ENCODE data around the gene ZNF512B. TPM values are rescaled to one million over a fixed set of nuclear protein-coding genes. Genes with fewer than 3 reads are reported as not detected.
"Not testable (repeated sequence)": the region's sequence is repeated elsewhere in the genome, so short reads cannot be mapped to it uniquely, and the experiment has no call there.

Gene ZNF512B, protein sequence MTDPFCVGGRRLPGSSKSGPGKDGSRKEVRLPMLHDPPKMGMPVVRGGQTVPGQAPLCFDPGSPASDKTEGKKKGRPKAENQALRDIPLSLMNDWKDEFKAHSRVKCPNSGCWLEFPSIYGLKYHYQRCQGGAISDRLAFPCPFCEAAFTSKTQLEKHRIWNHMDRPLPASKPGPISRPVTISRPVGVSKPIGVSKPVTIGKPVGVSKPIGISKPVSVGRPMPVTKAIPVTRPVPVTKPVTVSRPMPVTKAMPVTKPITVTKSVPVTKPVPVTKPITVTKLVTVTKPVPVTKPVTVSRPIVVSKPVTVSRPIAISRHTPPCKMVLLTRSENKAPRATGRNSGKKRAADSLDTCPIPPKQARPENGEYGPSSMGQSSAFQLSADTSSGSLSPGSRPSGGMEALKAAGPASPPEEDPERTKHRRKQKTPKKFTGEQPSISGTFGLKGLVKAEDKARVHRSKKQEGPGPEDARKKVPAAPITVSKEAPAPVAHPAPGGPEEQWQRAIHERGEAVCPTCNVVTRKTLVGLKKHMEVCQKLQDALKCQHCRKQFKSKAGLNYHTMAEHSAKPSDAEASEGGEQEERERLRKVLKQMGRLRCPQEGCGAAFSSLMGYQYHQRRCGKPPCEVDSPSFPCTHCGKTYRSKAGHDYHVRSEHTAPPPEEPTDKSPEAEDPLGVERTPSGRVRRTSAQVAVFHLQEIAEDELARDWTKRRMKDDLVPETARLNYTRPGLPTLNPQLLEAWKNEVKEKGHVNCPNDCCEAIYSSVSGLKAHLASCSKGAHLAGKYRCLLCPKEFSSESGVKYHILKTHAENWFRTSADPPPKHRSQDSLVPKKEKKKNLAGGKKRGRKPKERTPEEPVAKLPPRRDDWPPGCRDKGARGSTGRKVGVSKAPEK
- polyA plus RNA-seq (ENCODE audit: low read depth in 6 of 6) = under 1 TPM in 5 of 6 donors, not detected in 1; 0.16 to 0.69 (median 0.60) TPM

DNA sequence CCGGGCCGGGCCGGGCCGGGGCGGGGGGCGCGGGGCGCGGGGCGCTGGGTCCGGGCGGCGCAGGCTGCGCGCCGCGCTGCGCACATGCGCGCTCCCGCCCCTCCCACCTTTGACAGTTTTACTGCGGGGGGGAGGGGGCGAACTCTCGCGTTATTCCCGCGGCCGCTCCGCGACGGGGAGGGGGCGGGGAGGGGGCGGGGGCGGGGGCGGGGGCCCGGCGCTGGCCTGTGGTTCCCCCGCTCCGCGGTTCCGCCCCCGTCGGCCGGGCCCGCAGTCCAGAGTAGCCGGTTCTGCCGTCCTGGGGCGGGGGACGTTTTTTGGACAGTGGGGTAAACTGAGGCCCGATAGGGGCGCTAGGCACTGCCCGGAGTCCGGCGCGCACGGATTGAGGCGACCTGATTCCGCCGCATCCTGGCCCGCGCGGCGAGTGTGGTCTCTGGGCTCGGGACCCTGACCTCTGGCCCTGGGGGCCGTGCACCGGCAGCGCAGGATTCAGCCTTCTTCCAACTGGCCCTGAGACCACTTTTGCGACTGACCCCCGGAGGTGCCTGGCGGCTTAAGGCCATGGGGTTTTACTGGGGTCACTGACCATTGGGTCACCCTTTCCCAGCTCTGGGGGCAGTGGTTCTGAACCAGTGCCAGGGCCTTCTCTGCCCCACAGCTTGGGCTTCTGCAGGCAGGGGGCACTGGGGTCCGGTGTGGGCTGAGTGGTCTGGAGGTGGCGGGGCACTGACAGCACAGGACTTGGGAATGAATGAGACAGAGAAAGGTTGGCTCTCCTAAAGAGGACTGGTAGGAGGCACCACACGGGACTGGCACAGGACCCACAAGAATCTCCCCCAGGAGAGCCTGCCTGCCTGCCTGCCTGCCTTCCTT is at the start of gene ZNF512B:
Gene ZNF512B, minus strand, starts transcription at position 93 of the 876 bp plus-strand sequence. CDS start 1,980 bp downstream, outside the sequence.
- DNase-seq (peak; percentile 32), ATAC-seq (ENCODE audit: low read depth in 2 of 2) (peak; percentile 46)
- H3K4me3 Mint-ChIP-seq = peak within 1 kb of the TSS; percentile 76 to 91 (median 86)
- H3K4me1 Mint-ChIP-seq = peaks cover 21 to 31% (median 24%) of the 10 kb centered on the region in 3 donors
- no peaks in the 10 kb centered on the region for H3K27me3 Mint-ChIP-seq
- peak within 1 kb of the TSS in 4 of 6 donors; percentile 36 to 74 (median 60) for H3K27ac Mint-ChIP-seq
- peaks cover 0 to 5% (median 0%) of the 10 kb centered on the region in 7 donors for H3K9me3 Mint-ChIP-seq
- H3K36me3 Mint-ChIP-seq = peaks cover 0 to 7% of the 10 kb centered on the region in 2 donors

DNA sequence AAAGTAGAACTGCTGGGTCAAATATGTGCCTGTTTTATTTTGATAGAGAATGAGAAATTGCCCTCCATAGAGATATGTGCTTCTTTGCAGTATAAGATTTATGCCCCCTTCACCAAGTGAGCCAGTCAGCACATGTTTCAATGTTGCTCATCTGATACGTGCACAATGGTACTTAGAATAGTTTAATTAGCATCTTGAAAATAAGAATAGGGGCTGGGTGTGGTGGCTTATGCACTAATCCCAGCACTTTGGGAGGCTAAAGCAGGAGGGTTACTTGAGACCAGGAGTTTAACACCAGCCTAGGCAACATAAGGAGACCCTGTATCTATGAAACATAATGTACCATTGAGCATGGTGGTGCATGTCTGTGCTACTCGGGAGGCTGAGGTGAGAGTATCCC is 45.9 kb upstream of the ZNF512B start:
- Mint-ChIP-seq H3K27ac (no peak overlapping the region), H3K4me3 (no peak overlapping the region)

DNA sequence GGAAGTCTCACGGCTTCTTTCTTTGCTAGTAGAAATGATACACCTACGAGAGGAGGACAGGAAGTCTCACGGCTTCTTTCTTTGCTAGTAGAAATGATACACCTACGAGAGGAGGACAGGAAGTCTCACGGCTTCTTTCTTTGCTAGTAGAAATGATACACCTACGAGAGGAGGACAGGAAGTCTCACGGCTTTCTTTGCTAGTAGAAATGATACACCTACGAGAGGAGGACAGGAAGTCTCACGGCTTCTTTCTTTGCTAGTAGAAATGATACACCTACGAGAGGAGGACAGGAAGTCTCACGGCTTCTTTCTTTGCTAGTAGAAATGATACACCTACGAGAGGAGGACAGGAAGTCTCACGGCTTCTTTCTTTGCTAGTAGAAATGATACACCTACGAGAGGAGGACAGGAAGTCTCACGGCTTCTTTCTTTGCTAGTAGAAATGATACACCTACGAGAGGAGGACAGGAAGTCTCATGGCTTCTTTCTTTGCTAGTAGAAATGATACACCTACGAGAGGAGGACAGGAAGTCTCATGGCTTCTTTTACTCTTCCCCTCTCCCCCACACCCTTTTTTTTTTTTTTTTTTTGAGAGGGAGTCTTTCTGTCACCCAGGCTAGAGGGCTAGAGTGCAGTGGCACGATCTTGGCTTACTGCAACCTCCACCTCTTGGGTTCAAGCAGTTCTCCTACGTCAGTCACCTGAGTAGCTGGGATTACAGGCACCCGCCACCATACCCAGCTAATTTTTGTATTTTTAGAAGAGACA is 42.8 kb upstream of the ZNF512B start:
- not testable (repeated sequence) for H3K27ac Mint-ChIP-seq

More for the DNA sequence above, 45.9 kb upstream of the ZNF512B start:
- H3K4me1 Mint-ChIP-seq = peaks cover 0 to 7% (median 3%) of the 10 kb centered on the region in 3 donors
- H3K27me3 Mint-ChIP-seq = no peaks in the 10 kb centered on the region
- ATAC-seq (ENCODE audit: low read depth in 2 of 2) (no peak), DNase-seq (no peak)
- H3K9me3 Mint-ChIP-seq = no peaks in the 10 kb centered on the region
- peaks cover 8 to 26% of the 10 kb centered on the region in 2 donors for H3K36me3 Mint-ChIP-seq

DNA sequence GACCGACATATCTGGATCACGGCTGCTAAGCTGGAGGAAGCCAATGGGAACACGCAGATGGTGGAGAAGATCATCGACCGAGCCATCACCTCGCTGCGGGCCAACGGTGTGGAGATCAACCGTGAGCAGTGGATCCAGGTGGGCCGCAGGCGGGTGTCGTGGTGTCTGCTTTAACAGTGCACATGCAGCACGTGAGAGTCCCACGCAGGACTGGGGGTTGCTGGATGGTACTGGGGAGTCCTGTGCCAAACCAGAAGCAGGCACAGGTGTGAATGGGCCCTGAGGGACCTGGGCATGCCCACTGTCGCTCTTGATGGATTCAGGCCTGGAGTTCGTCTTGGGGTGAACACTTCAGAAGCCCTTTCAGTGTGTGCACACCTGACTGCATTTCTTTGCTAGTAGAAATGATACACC is 41.6 kb upstream of the ZNF512B start:
- Mint-ChIP-seq H3K27me3 (no peaks in the 10 kb centered on the region), H3K36me3 (peaks cover 10 to 25% of the 10 kb centered on the region in 2 donors), H3K4me1 (peaks cover 4 to 8% (median 5%) of the 10 kb centered on the region in 3 donors), H3K9me3 (peaks cover 0 to 2% (median 0%) of the 10 kb centered on the region in 7 donors), H3K4me3 (no peak overlapping the region), H3K27ac (no peak overlapping the region)
- DNase-seq = no peak
- no peak for ATAC-seq (ENCODE audit: low read depth in 2 of 2)

More for the DNA sequence above, 42.8 kb upstream of the ZNF512B start:
- not testable (repeated sequence) for H3K4me3 Mint-ChIP-seq; H3K9me3 Mint-ChIP-seq; DNase-seq; H3K27me3 Mint-ChIP-seq; ATAC-seq (ENCODE audit: low read depth in 2 of 2); H3K4me1 Mint-ChIP-seq
- H3K36me3 Mint-ChIP-seq = peaks cover 15 to 28% of the 10 kb centered on the region in 2 donors

- peaks cover 4 to 8% (median 5%) of the 10 kb centered on the region in 3 donors for H3K4me1 Mint-ChIP-seq
Observed at GRCh38 chr20:64010711-64011237, 41.0 kb upstream of the ZNF512B start.

GRCh38 chr20:64009811-64010387 is 40.2 kb upstream of the ZNF512B start:
- H3K9me3 Mint-ChIP-seq = peaks cover 0 to 2% (median 0%) of the 10 kb centered on the region in 7 donors

More at GRCh38 chr20:64010711-64011237, 41.0 kb upstream of the ZNF512B start:
- H3K9me3 Mint-ChIP-seq = peaks cover 0 to 2% (median 0%) of the 10 kb centered on the region in 7 donors
- no peak for DNase-seq
- no peak overlapping the region for H3K4me3 Mint-ChIP-seq
- H3K27me3 Mint-ChIP-seq = no peaks in the 10 kb centered on the region
- H3K36me3 Mint-ChIP-seq = peaks cover 10 to 25% of the 10 kb centered on the region in 2 donors
- ATAC-seq (ENCODE audit: low read depth in 2 of 2) = no peak
- no peak overlapping the region for H3K27ac Mint-ChIP-seq

GRCh38 chr20:64006902-64007301 is 37.2 kb upstream of the ZNF512B start:
- Mint-ChIP-seq H3K4me3 (no peak overlapping the region), H3K36me3 (peaks cover 15 to 17% of the 10 kb centered on the region in 2 donors), H3K9me3 (peaks cover 0 to 2% (median 0%) of the 10 kb centered on the region in 7 donors), H3K27me3 (no peaks in the 10 kb centered on the region), H3K4me1 (peaks cover 4 to 17% (median 5%) of the 10 kb centered on the region in 3 donors), H3K27ac (no peak overlapping the region)
- ATAC-seq (ENCODE audit: low read depth in 2 of 2) = no peak
- no peak for DNase-seq

More at GRCh38 chr20:64009811-64010387, 40.2 kb upstream of the ZNF512B start:
- Mint-ChIP-seq H3K27me3 (no peaks in the 10 kb centered on the region), H3K27ac (peak overlapping the region in 2 of 6 donors; percentile 47 to 59), H3K36me3 (peaks cover 15 to 25% of the 10 kb centered on the region in 2 donors), H3K4me1 (peaks cover 5 to 8% (median 5%) of the 10 kb centered on the region in 3 donors), H3K4me3 (no peak overlapping the region)
- no peak for DNase-seq
- ATAC-seq (ENCODE audit: low read depth in 2 of 2) = no peak

- H3K9me3 Mint-ChIP-seq = peaks cover 0 to 2% (median 0%) of the 10 kb centered on the region in 7 donors
- H3K27ac Mint-ChIP-seq = no peak overlapping the region
- peaks cover 15 to 17% of the 10 kb centered on the region in 2 donors for H3K36me3 Mint-ChIP-seq
- DNase-seq (no peak), ATAC-seq (ENCODE audit: low read depth in 2 of 2) (no peak)
- H3K4me3 Mint-ChIP-seq = no peak overlapping the region
- H3K27me3 Mint-ChIP-seq = no peaks in the 10 kb centered on the region
- peaks cover 4 to 20% (median 8%) of the 10 kb centered on the region in 3 donors for H3K4me1 Mint-ChIP-seq
Observed at GRCh38 chr20:64006490-64006889, 36.8 kb upstream of the ZNF512B start.

DNA sequence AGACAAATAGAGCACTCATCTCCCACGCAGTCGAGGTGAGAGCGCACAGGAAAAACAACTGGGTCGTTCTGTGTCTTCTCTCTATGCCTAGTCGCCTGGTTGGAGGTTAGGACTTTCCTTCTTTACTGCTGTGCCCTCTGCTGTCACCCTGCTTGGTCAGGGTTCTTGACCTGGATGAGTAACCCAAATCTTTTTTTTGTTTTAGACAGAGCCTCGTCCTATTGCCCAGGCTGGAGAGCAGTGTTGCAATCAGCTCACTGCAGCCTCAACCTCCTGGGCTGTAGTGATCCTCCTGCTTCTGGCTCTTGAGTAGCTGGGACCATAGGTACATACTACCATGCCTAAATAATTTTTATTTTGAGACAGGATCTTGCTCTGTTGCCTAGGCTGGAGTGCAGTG is 35.7 kb upstream of the ZNF512B start:
- H3K36me3 Mint-ChIP-seq = peaks cover 15 to 17% of the 10 kb centered on the region in 2 donors
- peaks cover 4 to 20% (median 13%) of the 10 kb centered on the region in 3 donors for H3K4me1 Mint-ChIP-seq
- no peak for DNase-seq
- H3K27ac Mint-ChIP-seq = peak overlapping the region in 1 of 6 donors; percentile 6
- no peaks in the 10 kb centered on the region for H3K27me3 Mint-ChIP-seq
- ATAC-seq (ENCODE audit: low read depth in 2 of 2) = no peak
- peak overlapping the region in 1 of 8 donors; percentile 77 for H3K4me3 Mint-ChIP-seq
- H3K9me3 Mint-ChIP-seq = peaks cover 0 to 2% (median 0%) of the 10 kb centered on the region in 7 donors

GRCh38 chr20:64003960-64004725 is 34.4 kb upstream of the ZNF512B start:
- peaks cover 8 to 23% of the 10 kb centered on the region in 2 donors for H3K36me3 Mint-ChIP-seq
- H3K4me1 Mint-ChIP-seq = peaks cover 4 to 20% (median 13%) of the 10 kb centered on the region in 3 donors
- peak overlapping the region in 3 of 6 donors; percentile 24 to 93 (median 82) for H3K27ac Mint-ChIP-seq

GRCh38 chr20:64001607-64002011 is 31.9 kb upstream of the ZNF512B start:
- Mint-ChIP-seq H3K4me3 (no peak overlapping the region), H3K36me3 (peaks cover 7 to 22% of the 10 kb centered on the region in 2 donors), H3K27ac (peak overlapping the region in 3 of 6 donors; percentile 17 to 56 (median 54)), H3K4me1 (peaks cover 0 to 16% (median 7%) of the 10 kb centered on the region in 3 donors), H3K27me3 (no peaks in the 10 kb centered on the region), H3K9me3 (no peaks in the 10 kb centered on the region)
- DNase-seq = no peak
- no peak for ATAC-seq (ENCODE audit: low read depth in 2 of 2)

More at GRCh38 chr20:64003960-64004725, 34.4 kb upstream of the ZNF512B start:
- DNase-seq (no peak), ATAC-seq (ENCODE audit: low read depth in 2 of 2) (no peak)
- Mint-ChIP-seq H3K27me3 (no peaks in the 10 kb centered on the region), H3K9me3 (peaks cover 0 to 2% (median 0%) of the 10 kb centered on the region in 7 donors), H3K4me3 (no peak overlapping the region)

Measured in naive B cell (primary cell).